Neural progenitor cell (in vitro differentiated cells): Measurements from ENCODE around the gene LRRC63.

ENCODE experiments used
- EZH2phosphoT487 ChIP-seq: fragments of 200-600 bp; sonication (generic); IDR thresholded peaks from 2 replicates; pipeline ENCODE4 v1.6.1; 2017; ENCODE audit warnings: antibody characterized with exemption
- TF ChIP-seq, protein P1 (sequence below): fragments of 200-600 bp; sonication (generic); IDR thresholded peaks from 2 replicates; pipeline ENCODE4 v1.5.1; 2017; ENCODE audit warnings: antibody characterized with exemption, mild to moderate bottlenecking

DNA sequence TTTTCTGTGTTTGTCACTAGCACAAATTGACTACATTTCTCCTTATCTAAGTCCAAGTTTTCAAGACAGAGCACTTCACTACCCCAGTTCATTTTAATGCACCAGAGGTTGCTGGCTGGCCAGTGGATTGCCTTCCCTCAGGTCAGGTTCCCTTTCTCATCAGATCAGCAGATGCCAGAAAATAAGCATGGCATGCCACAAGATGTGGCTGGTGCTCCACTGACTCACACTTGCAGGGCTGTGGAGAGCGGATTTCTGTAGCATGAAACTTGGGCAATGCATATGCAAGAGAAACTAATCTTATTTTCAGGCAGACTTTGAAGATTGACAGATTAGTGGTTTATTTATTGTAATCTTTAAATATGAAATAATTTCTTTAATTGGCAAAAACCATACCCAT lies 95.8 kb downstream of the LRRC63 start:
- TF ChIP-seq, protein P1, sequence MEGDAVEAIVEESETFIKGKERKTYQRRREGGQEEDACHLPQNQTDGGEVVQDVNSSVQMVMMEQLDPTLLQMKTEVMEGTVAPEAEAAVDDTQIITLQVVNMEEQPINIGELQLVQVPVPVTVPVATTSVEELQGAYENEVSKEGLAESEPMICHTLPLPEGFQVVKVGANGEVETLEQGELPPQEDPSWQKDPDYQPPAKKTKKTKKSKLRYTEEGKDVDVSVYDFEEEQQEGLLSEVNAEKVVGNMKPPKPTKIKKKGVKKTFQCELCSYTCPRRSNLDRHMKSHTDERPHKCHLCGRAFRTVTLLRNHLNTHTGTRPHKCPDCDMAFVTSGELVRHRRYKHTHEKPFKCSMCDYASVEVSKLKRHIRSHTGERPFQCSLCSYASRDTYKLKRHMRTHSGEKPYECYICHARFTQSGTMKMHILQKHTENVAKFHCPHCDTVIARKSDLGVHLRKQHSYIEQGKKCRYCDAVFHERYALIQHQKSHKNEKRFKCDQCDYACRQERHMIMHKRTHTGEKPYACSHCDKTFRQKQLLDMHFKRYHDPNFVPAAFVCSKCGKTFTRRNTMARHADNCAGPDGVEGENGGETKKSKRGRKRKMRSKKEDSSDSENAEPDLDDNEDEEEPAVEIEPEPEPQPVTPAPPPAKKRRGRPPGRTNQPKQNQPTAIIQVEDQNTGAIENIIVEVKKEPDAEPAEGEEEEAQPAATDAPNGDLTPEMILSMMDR = no peak
- TF ChIP-seq EZH2phosphoT487 = no peak
